B cell (primary cell): Measurements from ENCODE around the gene AGRP. TPM values are rescaled to one million over a fixed set of nuclear protein-coding genes. Genes with fewer than 3 reads are reported as not detected.

ENCODE experiments used
- ATAC-seq: fragments of 200-7000 bp; cut with Tn5 transposase; one replicate; pipeline ENCODE4 v1.10.0; 2021; ENCODE audit warnings: low read depth, mild to moderate bottlenecking, moderate number of reproducible peaks, moderate library complexity
- CTCF ChIA-PET: fragments of 350-600 bp; sonication (Branson Sonifier 250); formaldehyde crosslinking; loops from one replicate; lab custom pipeline; 2021; ENCODE audit warnings: antibody characterized with exemption, inconsistent platforms; lab: Charles Lee
- POLR2A ChIA-PET: fragments of 350-600 bp; sonication (Branson Sonifier 250); formaldehyde crosslinking; loops from one replicate; lab custom pipeline; 2021; ENCODE audit warnings: antibody characterized with exemption; lab: Charles Lee
- DNase-seq: peaks from one replicate; pipeline ENCODE4 v3.0.0; 2013
- H2AFZ ChIP-seq: 2 replicates; pipeline ENCODE4 v1.6.1; 2012; ENCODE audit warnings: mild to moderate bottlenecking, low read depth, low read length; ENCODE audit not compliant: insufficient read depth, poor library complexity, severe bottlenecking
- H3K27ac ChIP-seq, 2 donors: 1 replicate in 1 of 2; 2 replicates in 1 of 2; pipeline ENCODE4 v1.5.1; 2012 to 2013; ENCODE audit warnings: low read length in 2 of 2, mild to moderate bottlenecking in 2 of 2, moderate library complexity in 1 of 2
- H3K27me3 ChIP-seq, 4 experiments: fragments of 200-600 bp in 1 of 4; sonication (generic) in 1 of 4; replicated peaks in 1 of 4; 1 replicate in 2 of 4; 2 replicates in 2 of 4; pipeline versions ENCODE4 v1.6.1 to v1.7.0; 2013 to 2016; ENCODE audit warnings: low read length in 3 of 4, mild to moderate bottlenecking in 2 of 4, mixed read lengths in 1 of 4, moderate library complexity in 1 of 4; ENCODE audit not compliant: insufficient read depth in 4 of 4, control insufficient read depth in 3 of 4; ENCODE audit errors: control extremely low read depth in 1 of 4
- H3K36me3 ChIP-seq, 2 experiments: replicated peaks in 1 of 2; 1 replicate in 1 of 2; 2 replicates in 1 of 2; pipeline versions ENCODE4 v1.6.1 to v1.7.1; 2013; ENCODE audit warnings: low read length in 1 of 2; ENCODE audit not compliant: insufficient read depth in 2 of 2, control insufficient read depth in 1 of 2; ENCODE audit errors: control extremely low read depth in 1 of 2, extremely low read depth in 1 of 2
- H3K4me1 ChIP-seq, 2 donors: fragments of 200-600 bp in 1 of 2; sonication (generic) in 1 of 2; 1 replicate in 1 of 2; 2 replicates in 1 of 2; pipeline versions ENCODE4 v1.5.1 to v1.6.1; 2013 to 2017; ENCODE audit warnings: low read length in 2 of 2; ENCODE audit not compliant: control insufficient read depth in 2 of 2, insufficient read depth in 2 of 2
- H3K4me2 ChIP-seq: replicated peaks from 2 replicates; pipeline ENCODE3; 2012; ENCODE audit warnings: mild to moderate bottlenecking, low read depth, low read length; ENCODE audit not compliant: poor library complexity, severe bottlenecking
- H3K4me3 ChIP-seq, 5 experiments: fragments of 200-600 bp in 1 of 5; sonication (generic) in 1 of 5; 1 replicate in 3 of 5; 2 replicates in 2 of 5; pipeline versions ENCODE4 v1.5.1 to v1.7.0; 2011 to 2016; ENCODE audit warnings: low read length in 4 of 5, mild to moderate bottlenecking in 4 of 5, low read depth in 2 of 5, control low read depth in 1 of 5, moderate library complexity in 1 of 5; ENCODE audit not compliant: insufficient read depth in 1 of 5; ENCODE audit errors: control extremely low read depth in 1 of 5, extremely low read depth in 1 of 5
- H3K79me2 ChIP-seq: fragments of 200-600 bp; sonication (generic); one replicate; pipeline ENCODE4 v1.6.0; 2016; ENCODE audit warnings: low read length; ENCODE audit not compliant: control insufficient read depth, insufficient read depth
- H3K9ac ChIP-seq: fragments of 200-600 bp; sonication (generic); 2 replicates; pipeline ENCODE4 v1.6.1; 2017; ENCODE audit warnings: mild to moderate bottlenecking, low read length, moderate library complexity
- H3K9me3 ChIP-seq, 3 donors: one replicate each; pipeline versions ENCODE4 v1.6.1 to v1.7.1; 2013; ENCODE audit warnings: low read length in 2 of 3; ENCODE audit not compliant: control insufficient read depth in 2 of 3, insufficient read depth in 1 of 3; ENCODE audit errors: control extremely low read depth in 1 of 3
- H4K20me1 ChIP-seq: 2 replicates; pipeline ENCODE4 v1.6.0; 2012; ENCODE audit warnings: mild to moderate bottlenecking, low read length; ENCODE audit not compliant: insufficient read depth, control insufficient read depth, poor library complexity, severe bottlenecking
- H3K27ac Mint-ChIP-seq: one replicate; pipeline ENCODE4 v1.8.0; 2021; ENCODE audit warnings: mixed read lengths
- H3K27me3 Mint-ChIP-seq: one replicate; pipeline ENCODE4 v1.8.0; 2021; ENCODE audit warnings: mixed read lengths
- H3K4me1 Mint-ChIP-seq: one replicate; pipeline ENCODE4 v1.8.0; 2021; ENCODE audit warnings: mixed read lengths
- H3K4me3 Mint-ChIP-seq: one replicate; pipeline ENCODE4 v1.8.0; 2021; ENCODE audit warnings: mixed read lengths
- H3K9me3 Mint-ChIP-seq: one replicate; pipeline ENCODE4 v1.8.0; 2022; ENCODE audit warnings: mixed read lengths; ENCODE audit not compliant: insufficient read depth
- CTCF ChIP-seq: fragments of 200-600 bp; IDR thresholded peaks from one replicate; pipeline ENCODE4 v1.8.0; 2022; ENCODE audit warnings: antibody characterized with exemption, mild to moderate bottlenecking
- EZH2 ChIP-seq: IDR thresholded peaks from 2 replicates; pipeline ENCODE4 v1.6.1; 2012; ENCODE audit warnings: borderline replicate concordance, low read depth, mild to moderate bottlenecking, moderate library complexity, low read length; ENCODE audit not compliant: insufficient read depth, poor library complexity, severe bottlenecking
- WGBS: methylation state at CpG from one replicate; pipeline ENCODE4 v1.1.5; 2013; ENCODE audit warnings: missing lambda C conversion rate; ENCODE audit not compliant: insufficient coverage; 5-methylcytosine and 5-hydroxymethylcytosine counted together
- intact Hi-C: fragments of 100-400 bp; cut with micrococcal nuclease; formaldehyde crosslinking; loops from one replicate; pipeline ENCODE4 v1.10.0; 2022
- polyA plus RNA-seq: library from polyadenylated mRNA; depleted of rRNA; stranded (reverse); fragments of >200 nt; gene quantifications from 2 replicates; pipeline ENCODE4 v1.2.3, GENCODE V29; 2012
- total RNA-seq, 2 donors: library from RNA; stranded (reverse); fragments of 120-200 nt in 1 of 2; gene quantifications; 1 replicate in 1 of 2; 2 replicates in 1 of 2; pipeline versions ENCODE4 v1.2.3 to v1.2.4, GENCODE V29; 2013 to 2022

Gene AGRP
- total and polyA plus RNA-seq, 2 donors (not counting 1 experiment from before 2014, with no cell fraction given), result not detected

GRCh38 chr16:67463059-67463458 is 20.3 kb downstream of the AGRP start:
- Histone ChIP-seq H3K4me2 (no peak overlapping the region), H3K36me3 (peaks cover 0 to 52% of the 10 kb centered on the region in 2 experiments), H3K4me1 (peaks cover 7 to 26% of the 10 kb centered on the region in 2 donors), H4K20me1 (peaks cover 99% of the 10 kb centered on the region), H3K27ac (no peak overlapping the region), H3K79me2 (peaks cover 92% of the 10 kb centered on the region), H3K4me3 (no peak overlapping the region), H3K27me3 (no peaks in the 10 kb centered on the region), H3K9me3 (no peaks in the 10 kb centered on the region), H3K9ac (no peak overlapping the region), H2AFZ (no peak overlapping the region)
- intact Hi-C loops, result no loop called here
- ChIA-PET CTCF (interaction anchor here (1.3 to 6.9 kb wide), 2 partner anchors 8 to 36 kb away, joined by 3 to 81 read pairs; no protein-coding TSS in a partner anchor), POLR2A (interaction anchor here (0.5 kb wide), 1 partner anchor 359 kb away, joined by 3 read pairs; no protein-coding TSS in a partner anchor)
- Mint-ChIP-seq H3K9me3 (no peaks in the 10 kb centered on the region), H3K4me3 (no peak overlapping the region), H3K4me1 (peaks cover 35% of the 10 kb centered on the region), H3K27me3 (no peaks in the 10 kb centered on the region), H3K27ac (no peak overlapping the region)
- no peak for ATAC-seq
- DNase-seq, result no peak
- no peak for TF ChIP-seq EZH2
- 96% methylated on average over 5 of the region's 5 CpGs for WGBS

GRCh38 chr16:67462279-67462655 is 21.1 kb downstream of the AGRP start:
- Histone ChIP-seq H3K27ac (no peak overlapping the region), H3K36me3 (peaks cover 0 to 56% of the 10 kb centered on the region in 2 experiments), H3K9ac (no peak overlapping the region), H3K9me3 (no peaks in the 10 kb centered on the region), H3K79me2 (peaks cover 84% of the 10 kb centered on the region), H3K4me3 (no peak overlapping the region), H2AFZ (no peak overlapping the region), H3K27me3 (no peaks in the 10 kb centered on the region), H3K4me2 (no peak overlapping the region), H3K4me1 (peaks cover 7 to 23% of the 10 kb centered on the region in 2 donors), H4K20me1 (peaks cover 98% of the 10 kb centered on the region)
- H3K4me3 Mint-ChIP-seq, result no peak overlapping the region
- H3K27me3 Mint-ChIP-seq, result no peaks in the 10 kb centered on the region
- no peak overlapping the region for H3K27ac Mint-ChIP-seq
- H3K9me3 Mint-ChIP-seq, result no peaks in the 10 kb centered on the region
- ATAC-seq (no peak), DNase-seq (no peak)
- CTCF ChIA-PET, result interaction anchor here (1.3 to 6.9 kb wide), 2 partner anchors 8 to 35 kb away, joined by 3 to 81 read pairs; no protein-coding TSS in a partner anchor
- 87% methylated on average over 5 of the region's 5 CpGs for WGBS
- peaks cover 31% of the 10 kb centered on the region for H3K4me1 Mint-ChIP-seq
- POLR2A ChIA-PET, result interaction anchor here (0.5 to 0.6 kb wide), 2 partner anchors 11 to 18 kb away, joined by 4 to 5 read pairs; no protein-coding TSS in a partner anchor
- TF ChIP-seq CTCF (no peak), EZH2 (no peak)
- intact Hi-C loops, result no loop called here
